B cell (primary cell): ENCODE results near the gene DAP.

Experiments used
- CTCF ChIP-seq: fragments of 200-600 bp; IDR thresholded peaks from one replicate; pipeline ENCODE4 v1.8.0; 2022; ENCODE audit warnings: antibody characterized with exemption, mild to moderate bottlenecking
- EZH2 ChIP-seq: IDR thresholded peaks from 2 replicates; pipeline ENCODE4 v1.6.1; 2012; ENCODE audit warnings: borderline replicate concordance, low read depth, mild to moderate bottlenecking, moderate library complexity, low read length; ENCODE audit not compliant: insufficient read depth, poor library complexity, severe bottlenecking

GRCh38 chr5:10688651-10689171, 72.3 kb downstream of the DAP start:
- TF ChIP-seq EZH2 (no peak), CTCF (no peak)
